Neural progenitor cell (in vitro differentiated cells): ENCODE data around the gene KCNC1. TPM values are rescaled to one million over a fixed set of nuclear protein-coding genes. Genes with fewer than 3 reads are reported as not detected.
A peak's percentile ranks its signal among the peaks of the same experiment; 100 is the strongest.

Source experiments
- DNase-seq: peaks from one replicate; pipeline ENCODE4 v3.0.0-alpha.2; 2016; ENCODE audit warnings: low spot score
- H2AFZ ChIP-seq: fragments of 200-600 bp; sonication (generic); replicated peaks from 2 replicates; pipeline ENCODE4 v1.6.1; 2016; ENCODE audit warnings: antibody characterized with exemption
- H3F3A ChIP-seq: fragments of 200-600 bp; sonication (generic); 2 replicates; pipeline ENCODE4 v1.6.1; 2016; ENCODE audit warnings: antibody characterized with exemption, low read depth
- H3K27ac ChIP-seq: fragments of 200-600 bp; sonication (generic); 2 replicates; pipeline ENCODE4 v1.5.1; 2016; ENCODE audit warnings: mild to moderate bottlenecking
- H3K27me3 ChIP-seq: fragments of 200-600 bp; sonication (generic); 2 replicates; pipeline ENCODE4 v1.6.1; 2016; ENCODE audit warnings: mild to moderate bottlenecking, moderate library complexity
- H3K36me3 ChIP-seq: fragments of 200-600 bp; sonication (generic); 2 replicates; pipeline ENCODE4 v1.5.1; 2016
- H3K4me1 ChIP-seq: fragments of 200-600 bp; sonication (generic); 2 replicates; pipeline ENCODE4 v1.6.1; 2016; ENCODE audit warnings: mixed run types
- H3K4me2 ChIP-seq: fragments of 200-600 bp; sonication (generic); 2 replicates; pipeline ENCODE4 v1.6.1; 2016
- H3K4me3 ChIP-seq: fragments of 200-600 bp; sonication (generic); 2 replicates; pipeline ENCODE4 v1.5.1; 2016
- H3K79me2 ChIP-seq: fragments of 200-600 bp; sonication (generic); 2 replicates; pipeline ENCODE4 v1.6.1; 2016; ENCODE audit warnings: low read depth
- H3K9ac ChIP-seq: fragments of 200-600 bp; sonication (generic); 2 replicates; pipeline ENCODE4 v1.6.1; 2016
- H3K9me3 ChIP-seq: fragments of 200-600 bp; sonication (generic); 2 replicates; pipeline ENCODE4 v1.5.1; 2016; ENCODE audit warnings: low read depth
- H4K20me1 ChIP-seq: fragments of 200-600 bp; sonication (generic); 2 replicates; pipeline ENCODE4 v1.6.1; 2016; ENCODE audit warnings: low read depth
- H3K27ac Mint-ChIP-seq: 3 replicates; pipeline ENCODE4 v1.8.0; 2021; ENCODE audit warnings: mixed read lengths
- H3K27me3 Mint-ChIP-seq: 2 replicates; pipeline ENCODE4 v1.8.0; 2022; ENCODE audit warnings: low read depth, mild to moderate bottlenecking, inconsistent platforms, moderate library complexity, mixed read lengths; ENCODE audit not compliant: insufficient read depth
- H3K36me3 Mint-ChIP-seq: 3 replicates; pipeline ENCODE4 v1.8.0; 2021; ENCODE audit warnings: mixed read lengths
- H3K4me1 Mint-ChIP-seq: 3 replicates; pipeline ENCODE4 v1.8.0; 2021; ENCODE audit warnings: mixed read lengths
- H3K4me3 Mint-ChIP-seq: 3 replicates; pipeline ENCODE4 v1.8.0; 2021; ENCODE audit warnings: mild to moderate bottlenecking, moderate library complexity, mixed read lengths
- H3K9me3 Mint-ChIP-seq: 3 replicates; pipeline ENCODE4 v1.8.0; 2020; ENCODE audit warnings: mixed read lengths
- CTCF ChIP-seq: fragments of 200-600 bp; sonication (generic); IDR thresholded peaks from 2 replicates; pipeline ENCODE4 v1.5.1; 2017; ENCODE audit warnings: antibody characterized with exemption, mild to moderate bottlenecking
- EZH2 ChIP-seq: fragments of 200-600 bp; sonication (generic); IDR thresholded peaks from 2 replicates; pipeline ENCODE4 v1.6.1; 2017; ENCODE audit warnings: antibody characterized with exemption, mild to moderate bottlenecking, moderate library complexity
- EZH2phosphoT487 ChIP-seq: fragments of 200-600 bp; sonication (generic); IDR thresholded peaks from 2 replicates; pipeline ENCODE4 v1.6.1; 2017; ENCODE audit warnings: antibody characterized with exemption
- total RNA-seq: library from RNA; depleted of rRNA; stranded (reverse); fragments of >200 nt; gene quantifications from 2 replicates; pipeline ENCODE4 v1.2.3, GENCODE V29; 2015; ENCODE audit warnings: low replicate concordance

Gene KCNC1
- total RNA-seq, 1 donor from 2014 or later: 0.04 TPM

GRCh38 chr11:17693531-17693930, 41.0 kb upstream of the KCNC1 start:
- Histone ChIP-seq H3K36me3 (no peaks in the 10 kb centered on the region), H4K20me1 (no peaks in the 10 kb centered on the region), H3K9ac (no peak overlapping the region), H3K27me3 (peaks cover 82% of the 10 kb centered on the region), H3K79me2 (no peaks in the 10 kb centered on the region), H3K27ac (no peak overlapping the region), H3K9me3 (no peaks in the 10 kb centered on the region), H2AFZ (no peak overlapping the region), H3F3A (no peaks in the 10 kb centered on the region), H3K4me3 (no peak overlapping the region), H3K4me1 (peaks cover 14% of the 10 kb centered on the region), H3K4me2 (peak overlapping the region; percentile 31)
- TF ChIP-seq EZH2phosphoT487 (no peak), CTCF (no peak), EZH2 (no peak)
- peaks cover 9% of the 10 kb centered on the region for H3K4me1 Mint-ChIP-seq
- H3K9me3 Mint-ChIP-seq: peaks cover 3% of the 10 kb centered on the region
- no peak for DNase-seq
- no peak overlapping the region for H3K27ac Mint-ChIP-seq
- no peaks in the 10 kb centered on the region for H3K36me3 Mint-ChIP-seq
- H3K4me3 Mint-ChIP-seq: no peak overlapping the region
- peaks cover 26% of the 10 kb centered on the region for H3K27me3 Mint-ChIP-seq

GRCh38 chr11:17694494-17695110, 40.0 kb upstream of the KCNC1 start:
- Histone ChIP-seq H3K4me1 (peaks cover 18% of the 10 kb centered on the region), H3K36me3 (no peaks in the 10 kb centered on the region), H2AFZ (no peak overlapping the region), H3F3A (no peaks in the 10 kb centered on the region), H4K20me1 (no peaks in the 10 kb centered on the region), H3K9ac (no peak overlapping the region), H3K27ac (no peak overlapping the region), H3K79me2 (no peaks in the 10 kb centered on the region), H3K4me2 (no peak overlapping the region), H3K27me3 (peaks cover 80% of the 10 kb centered on the region), H3K9me3 (no peaks in the 10 kb centered on the region), H3K4me3 (no peak overlapping the region)
- Mint-ChIP-seq H3K27me3 (peaks cover 26% of the 10 kb centered on the region), H3K36me3 (no peaks in the 10 kb centered on the region), H3K9me3 (peaks cover 3% of the 10 kb centered on the region), H3K4me1 (peaks cover 9% of the 10 kb centered on the region), H3K4me3 (no peak overlapping the region), H3K27ac (no peak overlapping the region)
- no peak for TF ChIP-seq EZH2
- TF ChIP-seq CTCF: no peak
- no peak for TF ChIP-seq EZH2phosphoT487
- DNase-seq: no peak

DNA sequence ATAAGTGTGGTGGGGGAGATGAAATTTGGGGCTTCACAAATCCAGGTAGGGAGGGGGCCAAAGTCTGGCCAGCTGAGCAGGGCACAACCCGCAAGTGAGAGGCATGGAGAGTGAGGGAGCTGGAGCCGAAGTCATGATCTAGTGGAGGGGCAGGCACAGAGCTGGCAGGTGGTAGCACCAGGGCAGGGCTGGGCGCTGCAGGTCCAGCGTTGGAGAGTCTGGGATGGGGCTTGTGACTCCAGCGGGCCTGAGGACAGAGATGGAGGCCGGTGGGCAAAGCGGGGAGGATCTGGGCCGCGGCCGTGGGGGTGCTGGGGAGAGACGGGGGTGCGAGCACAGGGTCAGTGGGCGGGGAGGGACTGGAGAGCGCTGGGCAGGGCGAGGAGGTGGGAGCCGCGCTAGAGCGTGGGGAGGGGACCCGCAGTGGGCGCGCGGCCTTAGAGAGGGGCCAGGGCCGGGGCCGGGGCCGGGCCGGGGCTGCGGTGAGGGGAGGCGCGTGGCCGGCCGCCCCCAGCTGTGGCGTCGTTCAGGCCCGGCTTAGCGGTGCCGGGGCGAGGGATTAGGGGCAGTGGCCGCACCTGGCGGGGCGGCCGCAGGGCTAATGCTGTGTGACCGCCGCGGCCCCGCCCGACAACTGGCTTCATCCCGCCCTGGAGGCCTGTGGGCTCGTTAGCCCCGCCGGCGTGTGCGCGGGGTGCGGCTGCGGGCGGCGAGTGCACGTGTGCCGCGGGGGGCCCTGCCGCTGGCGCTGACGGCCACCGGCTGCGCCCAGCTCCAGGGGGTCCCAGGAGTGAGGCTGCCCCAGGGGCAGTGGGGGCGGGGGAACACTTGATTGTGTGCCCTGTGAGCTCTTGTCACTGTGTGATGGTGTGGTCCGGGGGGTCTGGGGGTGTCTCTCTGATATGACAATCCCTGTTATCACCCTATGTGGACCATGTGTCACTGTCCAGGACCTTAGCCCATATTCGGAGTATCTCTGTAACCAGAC, 38.8 kb upstream of the KCNC1 start:
- H2AFZ ChIP-seq: no peak overlapping the region
- peaks cover 71% of the 10 kb centered on the region for H3K27me3 ChIP-seq
- Mint-ChIP-seq H3K9me3 (peaks cover 3% of the 10 kb centered on the region), H3K36me3 (no peaks in the 10 kb centered on the region), H3K27ac (no peak overlapping the region), H3K27me3 (peaks cover 26% of the 10 kb centered on the region), H3K4me1 (peaks cover 9% of the 10 kb centered on the region), H3K4me3 (peak overlapping the region; percentile 79)
- peak overlapping the region; percentile 79 for H3K4me2 ChIP-seq
- H3K4me3 ChIP-seq: peak overlapping the region; percentile 39
- no peaks in the 10 kb centered on the region for H3K79me2 ChIP-seq
- peaks cover 20% of the 10 kb centered on the region for H3K4me1 ChIP-seq
- no peak overlapping the region for H3K27ac ChIP-seq
- peak; percentile 85 for DNase-seq
- no peaks in the 10 kb centered on the region for H3K9me3 ChIP-seq
- no peak for TF ChIP-seq CTCF
- no peak for TF ChIP-seq EZH2phosphoT487
- no peak for TF ChIP-seq EZH2
- H4K20me1 ChIP-seq: no peaks in the 10 kb centered on the region
- no peaks in the 10 kb centered on the region for H3F3A ChIP-seq
- H3K36me3 ChIP-seq: no peaks in the 10 kb centered on the region
- H3K9ac ChIP-seq: no peak overlapping the region
